Thoracic aorta (tissue), 2 donors: ENCODE measurements around the gene GNB1. TPM values are rescaled to one million over a fixed set of nuclear protein-coding genes. Genes with fewer than 3 reads are reported as not detected.
A peak's percentile ranks its signal among the peaks of the same experiment; 100 is the strongest.
"Not testable (repeated sequence)": the region's sequence is repeated elsewhere in the genome, so short reads cannot be mapped to it uniquely, and the experiment has no call there.

Source experiments
- ATAC-seq: fragments of 150-250 bp; one replicate; pipeline ENCODE4 v1.8.0; 2017; ENCODE audit warnings: low read depth; ENCODE audit not compliant: insufficient number of reproducible peaks, low FRiP score
- DNase-seq: peaks from one replicate; pipeline ENCODE4 v3.0.0-alpha.2; 2020; ENCODE audit warnings: low spot score
- H3K27ac ChIP-seq, 2 donors: fragments of 200-600 bp; sonication (generic); 1 replicate in 1 of 2; 2 replicates in 1 of 2; pipeline ENCODE4 v1.5.1; 2016; ENCODE audit warnings: mild to moderate bottlenecking in 2 of 2, moderate library complexity in 2 of 2
- H3K27me3 ChIP-seq: fragments of 200-600 bp; sonication (generic); replicated peaks from 2 replicates; pipeline ENCODE4 v1.6.0; 2016; ENCODE audit warnings: mild to moderate bottlenecking; ENCODE audit not compliant: insufficient read depth
- H3K36me3 ChIP-seq: fragments of 200-600 bp; sonication (generic); one replicate; pipeline ENCODE4 v1.5.1; 2016
- H3K4me1 ChIP-seq, 2 donors: fragments of 200-600 bp; sonication (generic); 1 replicate in 1 of 2; 2 replicates in 1 of 2; pipeline versions ENCODE4 v1.5.1 to v1.6.0; 2016; ENCODE audit warnings: low read depth in 2 of 2, mild to moderate bottlenecking in 1 of 2; ENCODE audit not compliant: control insufficient read depth in 1 of 2
- H3K4me3 ChIP-seq: fragments of 200-600 bp; sonication (generic); 2 replicates; pipeline ENCODE4 v1.5.1; 2016; ENCODE audit warnings: mild to moderate bottlenecking
- H3K9me3 ChIP-seq: fragments of 200-600 bp; sonication (generic); 2 replicates; pipeline ENCODE4 v1.5.1; 2016
- CTCF ChIP-seq: fragments of 200-600 bp; sonication (generic); IDR thresholded peaks from one replicate; pipeline ENCODE4 v1.5.1; 2019; ENCODE audit warnings: antibody characterized with exemption
- total RNA-seq, 2 donors: library from RNA; depleted of rRNA; stranded (reverse); fragments of >200 nt; gene quantifications; one replicate each; pipeline versions ENCODE4 v1.1.0 to v1.2.3, GENCODE V29; 2016

Gene GNB1
- total RNA-seq, 2 donors from 2014 or later: 169 to 200 TPM

GRCh38 chr1:1857096-1857703 lies 33.7 kb downstream of the GNB1 start:
- no peak for TF ChIP-seq CTCF
- ATAC-seq: no peak
- Histone ChIP-seq H3K9me3 (no peaks in the 10 kb centered on the region), H3K27me3 (no peaks in the 10 kb centered on the region), H3K4me3 (no peak overlapping the region), H3K4me1 (peaks cover 61 to 76% of the 10 kb centered on the region in 2 donors), H3K36me3 (no peaks in the 10 kb centered on the region), H3K27ac (peak overlapping the region in 1 of 2 donors; percentile 71)
- no peak for DNase-seq

GRCh38 chr1:1856161-1856560 lies 34.7 kb downstream of the GNB1 start:
- not testable (repeated sequence) for H3K27me3 ChIP-seq, H3K9me3 ChIP-seq
- H3K4me1 ChIP-seq: peaks cover 55 to 67% of the 10 kb centered on the region in 2 donors

GRCh38 chr1:1853593-1854257 lies 37.2 kb downstream of the GNB1 start:
- no peaks in the 10 kb centered on the region for H3K9me3 ChIP-seq
- H3K27me3 ChIP-seq: no peaks in the 10 kb centered on the region
- DNase-seq (no peak), ATAC-seq (no peak)
- TF ChIP-seq CTCF: no peak
- H3K4me3 ChIP-seq: no peak overlapping the region
- H3K36me3 ChIP-seq: no peaks in the 10 kb centered on the region
- peak overlapping the region in 1 of 2 donors; percentile 22 for H3K27ac ChIP-seq
- H3K4me1 ChIP-seq: peaks cover 34 to 42% of the 10 kb centered on the region in 2 donors

More at GRCh38 chr1:1856161-1856560, 34.7 kb downstream of the GNB1 start:
- DNase-seq, ATAC-seq, H3K36me3 ChIP-seq, H3K4me3 ChIP-seq: not testable (repeated sequence)
- peak overlapping the region in 1 of 2 donors; percentile 71 for H3K27ac ChIP-seq

- Histone ChIP-seq H3K27me3 (no peaks in the 10 kb centered on the region), H3K4me3 (no peak overlapping the region), H3K27ac (peak overlapping the region in 1 of 2 donors; percentile 22), H3K36me3 (no peaks in the 10 kb centered on the region), H3K9me3 (no peaks in the 10 kb centered on the region), H3K4me1 (peaks cover 28 to 38% of the 10 kb centered on the region in 2 donors)
- DNase-seq (no peak), ATAC-seq (no peak)
- TF ChIP-seq CTCF: no peak
Measured at GRCh38 chr1:1852619-1853414, 38.1 kb downstream of the GNB1 start.

GRCh38 chr1:1847890-1848289 lies 43.0 kb downstream of the GNB1 start:
- Histone ChIP-seq H3K36me3 (no peaks in the 10 kb centered on the region), H3K27me3 (no peaks in the 10 kb centered on the region), H3K27ac (peak overlapping the region in 1 of 2 donors; percentile 63), H3K9me3 (no peaks in the 10 kb centered on the region), H3K4me1 (peaks cover 25 to 28% of the 10 kb centered on the region in 2 donors), H3K4me3 (no peak overlapping the region)
- DNase-seq (no peak), ATAC-seq (no peak)
- TF ChIP-seq CTCF: no peak
